Measurements from ENCODE around the gene CHPF2. TPM values are rescaled to one million over a fixed set of nuclear protein-coding genes. Genes with fewer than 3 reads are reported as not detected.

The CHPF2 gene
- total RNA-seq, 4 donors from 2014 or later, result 18.5 to 32.6 (median 31.2) TPM

DNA sequence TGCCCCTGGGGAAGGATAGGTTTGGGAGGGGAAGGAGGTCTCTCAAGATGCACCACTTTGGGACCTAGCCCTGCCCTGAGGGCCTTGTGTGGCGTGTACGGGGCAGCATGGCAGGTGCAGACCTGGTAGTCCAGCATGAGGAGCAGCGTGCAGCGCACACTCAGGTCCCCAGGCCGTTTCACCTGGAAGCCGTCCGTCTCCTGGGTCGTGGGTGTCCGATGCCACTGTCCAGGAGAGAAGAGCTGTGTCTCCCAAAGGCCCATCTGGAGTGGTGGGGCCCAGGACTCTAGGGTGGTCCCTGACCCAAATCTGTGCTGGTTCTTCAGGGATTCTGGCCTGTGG lies 9.4 kb downstream of the CHPF2 start:
- Histone ChIP-seq H3K4me1 (peaks cover 0 to 14% of the 10 kb centered on the region in 2 donors), H3K27me3 (no peaks in the 10 kb centered on the region), H3K9me3 (no peaks in the 10 kb centered on the region), H3K36me3 (no peaks in the 10 kb centered on the region), H3K4me3 (no peak overlapping the region), H3K27ac (no peak overlapping the region)
- intact Hi-C loops (cut with DNase I; ENCODE audit: low total_unique reads), result loop anchor here (10.0 kb wide), 1 partner anchor 63 kb away; no protein-coding TSS in a partner anchor
- TF ChIP-seq, protein P1, sequence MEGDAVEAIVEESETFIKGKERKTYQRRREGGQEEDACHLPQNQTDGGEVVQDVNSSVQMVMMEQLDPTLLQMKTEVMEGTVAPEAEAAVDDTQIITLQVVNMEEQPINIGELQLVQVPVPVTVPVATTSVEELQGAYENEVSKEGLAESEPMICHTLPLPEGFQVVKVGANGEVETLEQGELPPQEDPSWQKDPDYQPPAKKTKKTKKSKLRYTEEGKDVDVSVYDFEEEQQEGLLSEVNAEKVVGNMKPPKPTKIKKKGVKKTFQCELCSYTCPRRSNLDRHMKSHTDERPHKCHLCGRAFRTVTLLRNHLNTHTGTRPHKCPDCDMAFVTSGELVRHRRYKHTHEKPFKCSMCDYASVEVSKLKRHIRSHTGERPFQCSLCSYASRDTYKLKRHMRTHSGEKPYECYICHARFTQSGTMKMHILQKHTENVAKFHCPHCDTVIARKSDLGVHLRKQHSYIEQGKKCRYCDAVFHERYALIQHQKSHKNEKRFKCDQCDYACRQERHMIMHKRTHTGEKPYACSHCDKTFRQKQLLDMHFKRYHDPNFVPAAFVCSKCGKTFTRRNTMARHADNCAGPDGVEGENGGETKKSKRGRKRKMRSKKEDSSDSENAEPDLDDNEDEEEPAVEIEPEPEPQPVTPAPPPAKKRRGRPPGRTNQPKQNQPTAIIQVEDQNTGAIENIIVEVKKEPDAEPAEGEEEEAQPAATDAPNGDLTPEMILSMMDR (IDR thresholded peaks at IDR 0.05), result no peak
- TF ChIP-seq POLR2A (IDR thresholded peaks at IDR 0.05), result no peak
- DNase-seq, result no peak

DNA sequence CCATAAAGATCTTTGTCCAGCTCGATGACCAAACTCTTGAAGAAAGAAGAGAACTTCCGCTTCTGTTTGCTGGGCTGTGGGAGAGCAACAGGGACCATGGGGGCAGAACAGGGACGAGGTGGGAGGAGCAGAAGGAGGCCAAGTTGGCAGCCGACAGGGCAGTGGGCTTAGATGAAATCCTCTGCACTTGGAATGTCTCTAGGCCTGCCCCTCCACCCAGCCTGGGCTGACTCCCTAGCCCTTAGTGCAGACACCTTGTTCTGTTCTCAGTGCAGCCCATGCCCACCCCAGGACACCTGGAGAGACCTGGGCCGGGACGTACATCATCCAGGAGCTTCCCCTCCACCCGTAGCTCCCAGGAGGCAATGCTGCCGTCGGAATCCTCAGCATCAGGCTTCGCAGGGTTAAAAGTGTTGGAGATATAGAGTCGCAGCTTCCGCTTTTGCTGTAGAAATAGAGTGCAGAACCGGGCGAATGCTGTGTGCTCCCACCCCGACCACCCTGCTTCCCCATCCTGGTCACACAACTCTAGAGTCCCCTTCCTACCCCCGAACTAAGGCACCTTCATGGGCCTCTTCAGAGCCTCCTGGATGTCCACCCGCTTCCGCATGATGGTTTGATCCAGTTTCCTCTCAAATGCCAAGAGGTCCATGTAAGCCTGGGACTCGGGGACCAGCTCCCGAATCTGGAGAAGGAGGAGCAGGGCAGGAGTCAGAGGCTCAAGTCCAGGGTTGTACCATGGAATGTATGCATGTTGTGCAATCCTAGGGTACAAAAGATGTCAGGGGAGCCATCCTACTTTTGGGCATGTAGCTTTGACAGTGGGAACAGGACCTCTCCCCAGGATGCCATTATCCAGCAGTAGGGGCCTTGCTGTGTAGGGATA lies 10.1 kb downstream of the CHPF2 start:
- DNase-seq, result no peak
- peaks cover 0 to 21% of the 10 kb centered on the region in 2 donors for H3K4me1 ChIP-seq

DNA sequence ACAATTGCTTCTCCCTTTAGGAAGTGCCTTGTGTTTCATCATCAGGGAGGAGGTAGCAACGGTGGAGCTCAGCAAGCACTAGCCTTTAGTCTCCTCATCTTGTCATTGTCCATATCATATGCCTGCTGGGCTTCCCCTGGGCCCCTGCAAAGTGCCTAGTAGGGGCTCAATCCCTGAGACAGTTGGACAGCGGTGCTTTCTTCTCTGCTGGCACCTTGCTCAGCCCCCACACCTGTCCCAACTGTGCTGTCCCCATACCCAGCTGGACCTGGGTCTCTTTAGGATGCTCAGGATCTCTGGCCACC lies 10.7 kb downstream of the CHPF2 start:
- DNase-seq, result no peak
- TF ChIP-seq, protein P1 (IDR thresholded peaks at IDR 0.05), result no peak
- TF ChIP-seq POLR2A (IDR thresholded peaks at IDR 0.05), result no peak
- intact Hi-C loops (cut with DNase I; ENCODE audit: low total_unique reads), result loop anchor here (10.0 kb wide), 1 partner anchor 62 kb away; no protein-coding TSS in a partner anchor
- Histone ChIP-seq H3K27ac (no peak overlapping the region), H3K4me3 (no peak overlapping the region), H3K36me3 (no peaks in the 10 kb centered on the region), H3K4me1 (peaks cover 0 to 22% of the 10 kb centered on the region in 2 donors), H3K9me3 (no peaks in the 10 kb centered on the region), H3K27me3 (no peaks in the 10 kb centered on the region)

More for the DNA sequence above, 10.1 kb downstream of the CHPF2 start:
- intact Hi-C loops (cut with DNase I; ENCODE audit: low total_unique reads), result loop anchor here (10.0 kb wide), 1 partner anchor 62 kb away; no protein-coding TSS in a partner anchor
- Histone ChIP-seq H3K9me3 (no peaks in the 10 kb centered on the region), H3K27me3 (no peaks in the 10 kb centered on the region), H3K27ac (no peak overlapping the region), H3K36me3 (no peaks in the 10 kb centered on the region), H3K4me3 (no peak overlapping the region)
- no peak for TF ChIP-seq POLR2A (IDR thresholded peaks at IDR 0.05)
- TF ChIP-seq, protein P1 (IDR thresholded peaks at IDR 0.05), result no peak

DNA sequence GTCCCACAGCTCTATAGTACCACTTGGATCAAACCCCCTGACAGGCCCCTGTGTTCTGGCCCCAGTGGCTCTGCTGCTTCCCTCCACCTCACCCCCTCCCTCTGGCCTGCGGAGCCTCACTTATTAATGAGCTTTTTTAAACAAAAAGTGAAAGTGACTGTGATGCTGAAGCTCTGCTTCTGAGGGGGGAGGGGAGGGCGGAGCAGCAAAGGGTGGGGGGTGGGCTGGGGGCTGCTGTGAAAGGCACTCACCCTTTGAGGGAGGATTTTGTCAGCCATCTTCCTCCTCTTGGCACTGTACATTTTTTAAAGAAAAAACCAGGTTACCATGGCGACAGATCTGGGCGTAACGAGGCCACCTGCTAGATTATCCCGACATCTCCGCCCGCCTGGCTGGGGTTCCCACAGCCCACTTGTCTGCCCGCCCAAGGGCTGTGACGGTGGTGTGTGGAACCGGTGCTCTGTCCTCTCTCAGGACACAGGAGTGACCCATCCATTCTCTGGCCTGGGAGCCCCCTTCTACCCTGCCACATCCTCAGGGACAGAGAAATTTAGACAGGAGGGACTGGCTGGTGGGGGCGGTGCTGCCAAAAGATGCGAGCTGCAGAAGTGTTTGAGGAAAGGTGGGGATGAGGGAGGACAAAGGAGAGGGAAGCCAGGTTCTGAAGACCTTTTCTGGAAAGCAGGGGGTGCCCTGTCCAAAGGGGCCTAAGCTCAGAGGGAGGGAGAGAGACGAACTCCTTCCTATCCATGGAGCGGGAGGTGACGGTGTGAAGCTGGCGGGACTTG lies 11.3 kb downstream of the CHPF2 start:
- Histone ChIP-seq H3K9me3 (no peaks in the 10 kb centered on the region), H3K4me1 (peaks cover 0 to 22% of the 10 kb centered on the region in 2 donors), H3K36me3 (no peaks in the 10 kb centered on the region), H3K4me3 (no peak overlapping the region), H3K27me3 (no peaks in the 10 kb centered on the region), H3K27ac (no peak overlapping the region)
- DNase-seq, result no peak
- intact Hi-C loops (cut with DNase I; ENCODE audit: low total_unique reads), result loop anchor here (10.0 kb wide), 1 partner anchor 61 kb away; no protein-coding TSS in a partner anchor
- TF ChIP-seq, protein P1 (IDR thresholded peaks at IDR 0.05), result no peak
- no peak for TF ChIP-seq POLR2A (IDR thresholded peaks at IDR 0.05)

Measured in uterus (tissue), 4 donors.